ENCODE data around the gene PRUNE2.

PRUNE2 gene

DNA sequence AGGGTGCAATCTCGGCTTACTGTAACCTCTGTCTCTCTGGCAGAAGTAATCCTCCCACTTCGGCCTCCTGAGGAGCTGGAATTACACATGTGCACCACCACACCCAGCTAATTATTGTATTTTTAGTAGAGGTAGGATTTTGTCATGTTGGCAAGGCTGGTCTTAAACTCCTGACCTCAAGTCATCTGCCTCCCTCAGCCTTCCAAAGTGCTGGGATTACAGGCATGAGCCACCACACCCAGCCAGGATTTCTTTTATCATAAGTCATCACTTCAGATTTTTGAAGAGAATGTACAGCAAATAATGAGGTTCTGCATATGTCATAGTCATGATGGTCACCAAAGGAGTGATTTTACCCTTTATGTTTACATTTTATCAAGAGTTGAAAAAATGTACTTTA, 338.8 kb downstream of the PRUNE2 start:
- H3K27ac ChIP-seq (ENCODE audit: low read length) = no peak overlapping the region
- no peak overlapping the region for H3K9ac ChIP-seq (ENCODE audit: low read depth, low read length)
- H4K20me1 ChIP-seq (ENCODE audit: insufficient read depth, low read length) = no peaks in the 10 kb centered on the region
- no peak overlapping the region for H3K4me2 ChIP-seq (ENCODE audit: insufficient read depth, low read length)
- H3K4me1 ChIP-seq (ENCODE audit: insufficient read depth, low read length) = no peaks in the 10 kb centered on the region
- no peak for TF ChIP-seq EZH2 (IDR thresholded peaks at IDR 0.05; ENCODE audit: borderline replicate concordance, low read depth, low read length, severe bottlenecking)
- TF ChIP-seq, protein P1, sequence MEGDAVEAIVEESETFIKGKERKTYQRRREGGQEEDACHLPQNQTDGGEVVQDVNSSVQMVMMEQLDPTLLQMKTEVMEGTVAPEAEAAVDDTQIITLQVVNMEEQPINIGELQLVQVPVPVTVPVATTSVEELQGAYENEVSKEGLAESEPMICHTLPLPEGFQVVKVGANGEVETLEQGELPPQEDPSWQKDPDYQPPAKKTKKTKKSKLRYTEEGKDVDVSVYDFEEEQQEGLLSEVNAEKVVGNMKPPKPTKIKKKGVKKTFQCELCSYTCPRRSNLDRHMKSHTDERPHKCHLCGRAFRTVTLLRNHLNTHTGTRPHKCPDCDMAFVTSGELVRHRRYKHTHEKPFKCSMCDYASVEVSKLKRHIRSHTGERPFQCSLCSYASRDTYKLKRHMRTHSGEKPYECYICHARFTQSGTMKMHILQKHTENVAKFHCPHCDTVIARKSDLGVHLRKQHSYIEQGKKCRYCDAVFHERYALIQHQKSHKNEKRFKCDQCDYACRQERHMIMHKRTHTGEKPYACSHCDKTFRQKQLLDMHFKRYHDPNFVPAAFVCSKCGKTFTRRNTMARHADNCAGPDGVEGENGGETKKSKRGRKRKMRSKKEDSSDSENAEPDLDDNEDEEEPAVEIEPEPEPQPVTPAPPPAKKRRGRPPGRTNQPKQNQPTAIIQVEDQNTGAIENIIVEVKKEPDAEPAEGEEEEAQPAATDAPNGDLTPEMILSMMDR (IDR thresholded peaks at IDR 0.05; ENCODE audit: borderline replicate concordance, extremely low read depth, low read length, poor library complexity, severe bottlenecking) = no peak
- H3K79me2 ChIP-seq (ENCODE audit: insufficient read depth, low read length) = no peaks in the 10 kb centered on the region
- no peak overlapping the region for H2AFZ ChIP-seq (ENCODE audit: low read depth, low read length)
- no peaks in the 10 kb centered on the region for H3K9me3 ChIP-seq (ENCODE audit: insufficient read depth, low read length, severe bottlenecking)
- DNase-seq (no peak), ATAC-seq (ENCODE audit: insufficient read depth, low read depth) (no peak)
- H3K4me3 ChIP-seq (ENCODE audit: low read depth in 1 of 2, low read length in 2 of 2) = no peak overlapping the region
- H3K27me3 ChIP-seq (ENCODE audit: insufficient read depth, low read length, poor library complexity) = no peaks in the 10 kb centered on the region
- H3K36me3 ChIP-seq (ENCODE audit: insufficient read depth, low read length) = no peaks in the 10 kb centered on the region

DNA sequence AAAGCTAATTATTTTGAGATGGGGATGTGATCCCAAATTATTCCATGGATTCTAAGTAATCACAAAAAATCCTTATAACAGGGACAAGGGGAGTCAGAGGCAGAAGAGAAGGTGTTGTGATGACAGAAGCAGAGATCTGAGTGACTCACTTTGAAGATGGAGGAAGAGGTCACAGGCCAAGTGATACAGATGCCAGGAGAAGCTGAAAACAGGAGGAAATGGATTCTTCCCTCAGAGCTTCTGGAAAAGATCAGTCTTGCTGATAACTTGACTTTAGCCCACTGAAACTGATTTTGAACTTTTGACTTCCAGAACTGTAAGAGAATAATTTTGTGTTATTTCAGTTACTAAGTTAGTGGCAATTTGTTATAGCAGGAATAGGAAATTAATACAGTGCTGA, 341.6 kb downstream of the PRUNE2 start:
- Histone ChIP-seq H3K36me3 (ENCODE audit: insufficient read depth, low read length) (no peaks in the 10 kb centered on the region), H3K27me3 (ENCODE audit: insufficient read depth, low read length, poor library complexity) (no peaks in the 10 kb centered on the region), H2AFZ (ENCODE audit: low read depth, low read length) (no peak overlapping the region), H3K4me1 (ENCODE audit: insufficient read depth, low read length) (no peaks in the 10 kb centered on the region), H3K4me2 (ENCODE audit: insufficient read depth, low read length) (no peak overlapping the region), H4K20me1 (ENCODE audit: insufficient read depth, low read length) (no peaks in the 10 kb centered on the region), H3K9me3 (ENCODE audit: insufficient read depth, low read length, severe bottlenecking) (no peaks in the 10 kb centered on the region), H3K27ac (ENCODE audit: low read length) (no peak overlapping the region), H3K4me3 (ENCODE audit: low read depth in 1 of 2, low read length in 2 of 2) (no peak overlapping the region), H3K79me2 (ENCODE audit: insufficient read depth, low read length) (no peaks in the 10 kb centered on the region), H3K9ac (ENCODE audit: low read depth, low read length) (no peak overlapping the region)
- no peak for TF ChIP-seq EZH2 (IDR thresholded peaks at IDR 0.05; ENCODE audit: borderline replicate concordance, low read depth, low read length, severe bottlenecking)
- TF ChIP-seq, protein P1 (IDR thresholded peaks at IDR 0.05; ENCODE audit: borderline replicate concordance, extremely low read depth, low read length, poor library complexity, severe bottlenecking) = no peak
- DNase-seq = no peak
- ATAC-seq (ENCODE audit: insufficient read depth, low read depth) = no peak

DNA sequence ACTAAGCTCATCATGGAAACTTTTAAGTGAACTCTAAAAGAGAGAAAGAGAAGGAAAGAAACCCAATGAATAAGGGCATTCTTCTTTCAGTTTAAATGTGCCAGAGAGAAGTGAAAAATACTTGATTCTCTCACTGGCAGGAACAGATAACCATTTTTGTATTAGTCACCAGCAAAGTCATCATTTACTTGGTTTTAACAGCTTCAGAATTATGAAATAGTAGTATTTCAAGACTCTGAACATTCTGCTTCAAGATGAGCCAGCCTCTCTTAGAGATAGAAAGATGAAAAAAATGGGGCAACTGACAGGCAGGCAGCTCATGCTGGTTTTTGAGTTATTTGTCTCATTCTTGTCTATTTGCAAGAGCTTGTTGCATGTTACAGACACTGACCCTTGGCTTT, 343.4 kb downstream of the PRUNE2 start:
- Histone ChIP-seq H3K4me2 (ENCODE audit: insufficient read depth, low read length) (no peak overlapping the region), H2AFZ (ENCODE audit: low read depth, low read length) (no peak overlapping the region)
- no peak for DNase-seq

More for the DNA sequence above, 343.4 kb downstream of the PRUNE2 start:
- no peak overlapping the region for H3K4me3 ChIP-seq (ENCODE audit: low read depth in 1 of 2, low read length in 2 of 2)
- no peak overlapping the region for H3K27ac ChIP-seq (ENCODE audit: low read length)
- TF ChIP-seq, protein P1 (IDR thresholded peaks at IDR 0.05; ENCODE audit: borderline replicate concordance, extremely low read depth, low read length, poor library complexity, severe bottlenecking) = no peak
- no peak for TF ChIP-seq EZH2 (IDR thresholded peaks at IDR 0.05; ENCODE audit: borderline replicate concordance, low read depth, low read length, severe bottlenecking)
- H3K27me3 ChIP-seq (ENCODE audit: insufficient read depth, low read length, poor library complexity) = no peaks in the 10 kb centered on the region
- no peaks in the 10 kb centered on the region for H3K9me3 ChIP-seq (ENCODE audit: insufficient read depth, low read length, severe bottlenecking)
- H4K20me1 ChIP-seq (ENCODE audit: insufficient read depth, low read length) = no peaks in the 10 kb centered on the region
- no peaks in the 10 kb centered on the region for H3K4me1 ChIP-seq (ENCODE audit: insufficient read depth, low read length)
- no peaks in the 10 kb centered on the region for H3K36me3 ChIP-seq (ENCODE audit: insufficient read depth, low read length)
- no peaks in the 10 kb centered on the region for H3K79me2 ChIP-seq (ENCODE audit: insufficient read depth, low read length)
- ATAC-seq (ENCODE audit: insufficient read depth, low read depth) = no peak
- H3K9ac ChIP-seq (ENCODE audit: low read depth, low read length) = no peak overlapping the region
